Tibial nerve (tissue), 3 donors: Measurements from ENCODE around the gene RASGRP2.

Source experiments
- CTCF ChIP-seq, 5 experiments: fragments of 200-600 bp in 3 of 5; fragments of 450-650 bp in 2 of 5; sonication (generic) in 3 of 5; IDR thresholded peaks; one replicate each; pipeline ENCODE4 v1.5.1; 2016 to 2019; ENCODE audit warnings: antibody characterized with exemption in 5 of 5, mild to moderate bottlenecking in 3 of 5, moderate library complexity in 2 of 5
- POLR2A ChIP-seq, 2 donors: fragments of 450-650 bp; IDR thresholded peaks; one replicate each; pipeline ENCODE4 v1.6.1; 2017; ENCODE audit warnings: antibody characterized with exemption in 2 of 2, mild to moderate bottlenecking in 2 of 2, moderate library complexity in 2 of 2

GRCh38 chr11:64686466-64687170 lies 57.3 kb downstream of the RASGRP2 start:
- TF ChIP-seq POLR2A (IDR thresholded peaks at IDR 0.05) (no peak), CTCF (IDR thresholded peaks at IDR 0.05) (no peak)
